ENCODE data around the gene ACER2.
A peak's percentile ranks its signal among the peaks of the same experiment; 100 is the strongest.

ACER2 gene

DNA sequence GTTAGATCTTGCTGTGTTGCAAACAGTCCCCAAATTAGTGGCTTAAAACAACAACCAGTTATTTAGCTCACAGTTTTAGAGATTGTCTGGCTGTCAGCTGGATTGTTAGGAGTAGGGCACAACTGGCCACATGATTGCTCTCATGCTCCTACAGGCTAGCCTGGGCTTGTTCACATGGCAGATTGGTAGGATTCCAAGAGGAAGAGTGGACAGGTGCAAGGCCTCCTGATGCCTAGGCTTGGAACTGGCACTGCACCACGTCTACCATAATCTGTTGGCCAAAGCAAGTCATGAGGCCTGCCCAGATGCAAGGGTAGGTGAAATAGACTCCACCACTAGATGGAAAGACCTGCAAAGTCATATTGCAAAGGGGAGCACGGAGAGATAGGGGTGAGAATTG is 76.4 kb downstream of the ACER2 start:
- H3K27ac ChIP-seq: no peak overlapping the region
- TF ChIP-seq ZFX (IDR thresholded peaks at IDR 0.05; ENCODE audit: borderline replicate concordance) (no peak), CTCF (IDR thresholded peaks at IDR 0.05) (no peak)

DNA sequence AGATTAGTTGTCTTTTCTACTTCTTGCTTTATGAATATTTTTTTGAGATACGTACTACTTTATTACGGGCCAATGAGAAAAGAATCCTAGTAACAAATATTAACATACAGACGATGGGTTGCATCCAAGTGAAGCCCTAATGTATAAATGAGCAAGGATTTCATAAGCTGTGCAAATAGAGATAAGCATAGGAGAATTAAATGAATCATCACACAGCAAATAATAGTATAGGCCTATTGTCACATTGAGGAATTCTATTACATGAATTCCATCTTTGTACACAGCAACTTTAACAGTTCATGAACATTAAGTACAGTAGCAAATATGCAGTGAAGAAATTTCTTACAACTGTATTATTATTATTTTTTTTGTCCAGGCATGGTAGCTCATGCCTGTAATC is 78.0 kb downstream of the ACER2 start:
- TF ChIP-seq ZFX (IDR thresholded peaks at IDR 0.05; ENCODE audit: borderline replicate concordance) (no peak), CTCF (IDR thresholded peaks at IDR 0.05) (no peak)

GRCh38 chr9:19488721-19489120 is 79.9 kb downstream of the ACER2 start:
- TF ChIP-seq CTCF (IDR thresholded peaks at IDR 0.05): no peak
- no peak for TF ChIP-seq ZFX (IDR thresholded peaks at IDR 0.05; ENCODE audit: borderline replicate concordance)
- H3K27ac ChIP-seq: no peak overlapping the region

More for the DNA sequence above, 78.0 kb downstream of the ACER2 start:
- H3K27ac ChIP-seq: no peak overlapping the region

DNA sequence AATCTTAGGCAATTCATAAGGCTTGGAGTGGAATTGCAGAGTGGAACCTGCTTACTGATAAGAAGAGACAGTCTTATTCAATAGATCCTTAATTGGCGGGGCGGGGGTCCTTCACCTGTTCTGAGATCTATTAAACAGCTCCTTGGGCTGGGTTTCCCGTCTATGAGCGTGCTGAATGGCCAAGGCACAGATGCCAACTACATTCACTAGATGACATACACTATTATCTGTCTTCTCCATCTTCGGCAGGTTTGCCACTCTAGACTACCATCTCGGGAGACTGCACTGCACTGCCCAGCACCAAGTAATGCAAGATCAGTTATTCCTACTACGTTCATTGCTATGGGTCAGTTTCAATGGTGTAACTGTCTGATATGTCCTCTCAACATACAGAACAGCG is 81.5 kb downstream of the ACER2 start:
- no peak overlapping the region for H3K27ac ChIP-seq
- TF ChIP-seq ZFX (IDR thresholded peaks at IDR 0.05; ENCODE audit: borderline replicate concordance) (no peak), CTCF (IDR thresholded peaks at IDR 0.05) (no peak)

DNA sequence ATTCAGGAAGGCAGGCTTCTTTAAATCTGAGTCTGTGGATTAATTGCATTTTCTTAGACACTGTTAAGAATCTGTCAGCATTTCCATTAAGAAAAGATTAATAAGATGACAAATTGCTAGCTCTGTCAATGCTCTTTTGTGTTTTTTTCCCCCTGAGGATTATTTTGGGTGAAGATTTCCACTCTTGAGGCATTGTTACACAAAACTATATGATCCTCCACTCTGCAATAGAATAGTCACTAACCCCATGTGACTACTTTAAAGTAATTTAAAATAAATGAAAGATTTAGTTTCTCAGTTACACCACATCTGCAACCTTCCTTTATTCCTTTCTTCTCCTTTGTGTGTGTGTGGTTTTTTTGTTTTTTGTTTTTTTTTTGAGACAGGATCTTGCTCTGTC is 82.0 kb downstream of the ACER2 start:
- no peak for TF ChIP-seq ZFX (IDR thresholded peaks at IDR 0.05; ENCODE audit: borderline replicate concordance)
- TF ChIP-seq CTCF (IDR thresholded peaks at IDR 0.05): no peak
- H3K27ac ChIP-seq: no peak overlapping the region

GRCh38 chr9:19492775-19493173 is 84.0 kb downstream of the ACER2 start:
- no peak overlapping the region for H3K27ac ChIP-seq
- TF ChIP-seq CTCF (IDR thresholded peaks at IDR 0.05) (no peak), ZFX (IDR thresholded peaks at IDR 0.05; ENCODE audit: borderline replicate concordance) (no peak)

DNA sequence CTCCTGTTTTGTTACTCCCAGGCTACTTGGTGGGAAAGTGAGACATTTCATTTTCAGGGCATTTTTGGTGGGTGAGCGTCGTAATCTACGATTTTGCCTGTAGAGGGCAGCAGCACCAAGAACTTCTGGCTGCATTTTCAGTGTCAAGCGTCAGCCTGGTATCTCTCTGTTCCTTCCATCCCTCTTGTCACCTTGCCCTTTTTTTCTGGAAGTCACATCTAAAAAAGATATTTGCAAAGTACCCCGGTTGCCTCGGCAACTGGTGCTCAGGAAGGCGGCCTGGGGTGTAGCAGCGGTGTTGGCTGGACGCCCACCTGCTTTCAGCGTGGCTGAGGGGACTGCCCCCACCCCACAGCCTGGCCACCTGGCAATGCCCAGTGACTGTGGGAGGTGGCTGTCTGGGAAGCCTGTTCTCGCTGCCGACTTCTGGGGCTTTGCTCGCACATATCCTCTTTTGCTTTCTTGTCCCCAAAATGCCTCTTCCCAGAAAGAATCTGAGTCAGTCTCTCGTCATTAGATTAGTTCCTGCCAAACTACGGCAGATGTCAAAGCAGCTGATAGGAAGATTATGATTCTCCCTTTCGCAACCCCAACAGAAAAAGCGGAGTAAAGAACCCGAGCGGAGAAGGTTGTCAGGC is 84.5 kb downstream of the ACER2 start:
- TF ChIP-seq ZFX (IDR thresholded peaks at IDR 0.05; ENCODE audit: borderline replicate concordance) (no peak), CTCF (IDR thresholded peaks at IDR 0.05) (peak; percentile 87)
- H3K27ac ChIP-seq: no peak overlapping the region

Measured in 22Rv1 (cell line).